NCI-H526 treated with DMSO at 0.1 percent for 48 hours (cell line): ENCODE results near the gene CDH26.

ENCODE experiments used
- DNase-seq: peaks from one replicate; lab custom pipeline; 2025; lab: John Stamatoyannopoulos, UW

Gene CDH26

DNA sequence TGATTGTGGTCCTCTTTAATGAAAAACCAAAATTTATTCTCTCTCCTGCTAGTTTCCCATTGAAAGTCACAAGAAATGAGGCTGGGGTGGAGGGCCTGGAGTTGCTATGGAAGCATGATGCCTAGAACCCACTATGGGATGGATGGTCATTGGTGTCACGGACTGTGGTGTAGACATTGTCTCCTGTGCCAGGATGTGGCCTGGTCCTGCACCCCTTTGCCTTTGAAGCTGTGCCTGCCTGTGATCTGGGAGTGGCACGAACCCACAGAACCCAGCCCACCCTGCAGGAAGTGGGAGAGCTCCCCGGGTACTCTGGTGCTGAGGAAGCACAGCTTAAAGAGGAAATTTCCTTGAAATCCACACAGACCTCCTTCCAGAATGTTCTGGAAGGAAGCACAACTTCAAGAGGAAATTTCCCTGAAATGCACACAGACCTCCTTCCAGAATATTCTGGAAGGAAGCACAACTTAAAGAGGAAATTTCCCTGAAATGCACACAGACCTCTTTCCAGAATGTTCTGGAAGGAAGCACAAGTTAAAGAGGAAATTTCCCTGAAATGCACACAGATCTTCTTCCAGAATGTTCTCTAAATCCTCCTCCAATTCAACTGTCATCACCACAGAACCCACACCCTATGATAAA lies 105.6 kb downstream of the CDH26 start:
- no peak for DNase-seq
